ENCODE measurements around the gene TBCEL.

DNA sequence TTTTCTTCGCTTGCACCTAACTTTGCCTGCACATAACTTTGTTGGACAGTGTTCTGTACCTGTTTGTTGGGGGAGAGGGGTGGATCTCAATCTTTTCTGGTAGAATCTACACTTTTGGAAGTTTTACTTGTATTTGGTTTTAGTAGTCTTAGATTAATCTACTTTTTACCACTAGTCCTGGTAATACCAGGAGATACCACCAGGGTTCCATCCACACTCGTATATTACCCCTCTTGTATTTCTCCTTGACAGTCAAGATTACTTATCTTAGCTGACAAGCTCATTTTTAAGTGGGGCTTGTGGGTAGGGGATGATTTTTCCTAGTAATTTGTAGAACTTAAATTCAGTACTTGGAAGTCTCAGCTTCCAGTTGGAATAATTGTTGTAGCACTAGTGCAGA, 39.8 kb downstream of the TBCEL start:
- TF ChIP-seq POLR2A (IDR thresholded peaks at IDR 0.05), result no peak
- TF ChIP-seq, protein P1, sequence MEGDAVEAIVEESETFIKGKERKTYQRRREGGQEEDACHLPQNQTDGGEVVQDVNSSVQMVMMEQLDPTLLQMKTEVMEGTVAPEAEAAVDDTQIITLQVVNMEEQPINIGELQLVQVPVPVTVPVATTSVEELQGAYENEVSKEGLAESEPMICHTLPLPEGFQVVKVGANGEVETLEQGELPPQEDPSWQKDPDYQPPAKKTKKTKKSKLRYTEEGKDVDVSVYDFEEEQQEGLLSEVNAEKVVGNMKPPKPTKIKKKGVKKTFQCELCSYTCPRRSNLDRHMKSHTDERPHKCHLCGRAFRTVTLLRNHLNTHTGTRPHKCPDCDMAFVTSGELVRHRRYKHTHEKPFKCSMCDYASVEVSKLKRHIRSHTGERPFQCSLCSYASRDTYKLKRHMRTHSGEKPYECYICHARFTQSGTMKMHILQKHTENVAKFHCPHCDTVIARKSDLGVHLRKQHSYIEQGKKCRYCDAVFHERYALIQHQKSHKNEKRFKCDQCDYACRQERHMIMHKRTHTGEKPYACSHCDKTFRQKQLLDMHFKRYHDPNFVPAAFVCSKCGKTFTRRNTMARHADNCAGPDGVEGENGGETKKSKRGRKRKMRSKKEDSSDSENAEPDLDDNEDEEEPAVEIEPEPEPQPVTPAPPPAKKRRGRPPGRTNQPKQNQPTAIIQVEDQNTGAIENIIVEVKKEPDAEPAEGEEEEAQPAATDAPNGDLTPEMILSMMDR (IDR thresholded peaks at IDR 0.05), result peak in 11 of 12 donors; percentile 8 to 52 (median 35)
